ENCODE data around the gene KLHDC9. TPM values are rescaled to one million over a fixed set of nuclear protein-coding genes. Genes with fewer than 3 reads are reported as not detected.

Gene KLHDC9
- total RNA-seq, 2 experiments from 2014 or later, result 0.43 TPM; not detected in 1

DNA sequence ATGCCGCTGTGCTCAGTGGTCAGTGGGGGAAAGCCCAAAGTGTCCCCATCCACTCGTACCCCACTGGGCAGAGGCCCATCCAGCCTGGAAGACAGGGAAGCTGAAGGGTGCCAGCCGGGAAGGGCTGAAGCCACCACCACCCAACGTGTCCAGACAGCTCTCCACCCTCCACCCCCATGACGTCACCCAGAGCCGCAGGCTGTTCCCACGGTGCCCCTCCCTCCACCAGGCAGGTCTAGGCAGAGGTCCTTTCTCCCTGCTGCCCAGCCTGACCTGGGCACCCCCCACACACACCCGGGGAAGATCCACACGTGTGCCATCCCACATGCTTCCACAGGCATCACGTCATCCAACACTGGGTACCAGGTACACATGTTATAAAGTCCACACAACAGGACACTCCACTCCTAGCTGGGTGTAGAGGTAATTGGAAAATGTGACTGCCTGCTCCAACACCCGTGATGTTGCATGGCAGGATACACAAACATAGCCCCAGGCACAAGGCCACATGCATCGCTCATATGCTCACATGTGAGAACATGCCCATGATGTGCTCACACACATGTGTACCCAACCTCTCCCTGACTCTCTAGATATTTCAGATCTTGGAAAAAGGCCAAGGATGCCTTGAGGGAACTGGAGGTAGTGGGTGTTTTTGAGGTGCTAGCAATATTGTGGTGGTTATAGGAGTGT lies 23.3 kb upstream of the KLHDC9 start:
- Mint-ChIP-seq H3K4me3 (no peak overlapping the region), H3K4me1 (ENCODE audit: low read depth) (peaks cover 24% of the 10 kb centered on the region), H3K27me3 (no peaks in the 10 kb centered on the region), H3K27ac (no peak overlapping the region), H3K36me3 (ENCODE audit: low read depth) (no peaks in the 10 kb centered on the region), H3K9me3 (no peaks in the 10 kb centered on the region)
- TF ChIP-seq, protein P1, sequence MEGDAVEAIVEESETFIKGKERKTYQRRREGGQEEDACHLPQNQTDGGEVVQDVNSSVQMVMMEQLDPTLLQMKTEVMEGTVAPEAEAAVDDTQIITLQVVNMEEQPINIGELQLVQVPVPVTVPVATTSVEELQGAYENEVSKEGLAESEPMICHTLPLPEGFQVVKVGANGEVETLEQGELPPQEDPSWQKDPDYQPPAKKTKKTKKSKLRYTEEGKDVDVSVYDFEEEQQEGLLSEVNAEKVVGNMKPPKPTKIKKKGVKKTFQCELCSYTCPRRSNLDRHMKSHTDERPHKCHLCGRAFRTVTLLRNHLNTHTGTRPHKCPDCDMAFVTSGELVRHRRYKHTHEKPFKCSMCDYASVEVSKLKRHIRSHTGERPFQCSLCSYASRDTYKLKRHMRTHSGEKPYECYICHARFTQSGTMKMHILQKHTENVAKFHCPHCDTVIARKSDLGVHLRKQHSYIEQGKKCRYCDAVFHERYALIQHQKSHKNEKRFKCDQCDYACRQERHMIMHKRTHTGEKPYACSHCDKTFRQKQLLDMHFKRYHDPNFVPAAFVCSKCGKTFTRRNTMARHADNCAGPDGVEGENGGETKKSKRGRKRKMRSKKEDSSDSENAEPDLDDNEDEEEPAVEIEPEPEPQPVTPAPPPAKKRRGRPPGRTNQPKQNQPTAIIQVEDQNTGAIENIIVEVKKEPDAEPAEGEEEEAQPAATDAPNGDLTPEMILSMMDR (IDR thresholded peaks at IDR 0.05), result no peak
- ChIA-PET POLR2A (interaction anchor here (1.0 to 1.5 kb wide), 3 partner anchors 18 to 58 kb away, joined by 3 to 5 read pairs (median 4); partner anchors contain the start of gene DEDD), CTCF (interaction anchor here (1.5 to 11.1 kb wide), 2 partner anchors 22 to 77 kb away, joined by 4 to 200 read pairs; partner anchors contain the start of gene KLHDC9)
- intact Hi-C loops (cut with micrococcal nuclease), result no loop called here
- no peak for DNase-seq
- ATAC-seq, result no peak

DNA sequence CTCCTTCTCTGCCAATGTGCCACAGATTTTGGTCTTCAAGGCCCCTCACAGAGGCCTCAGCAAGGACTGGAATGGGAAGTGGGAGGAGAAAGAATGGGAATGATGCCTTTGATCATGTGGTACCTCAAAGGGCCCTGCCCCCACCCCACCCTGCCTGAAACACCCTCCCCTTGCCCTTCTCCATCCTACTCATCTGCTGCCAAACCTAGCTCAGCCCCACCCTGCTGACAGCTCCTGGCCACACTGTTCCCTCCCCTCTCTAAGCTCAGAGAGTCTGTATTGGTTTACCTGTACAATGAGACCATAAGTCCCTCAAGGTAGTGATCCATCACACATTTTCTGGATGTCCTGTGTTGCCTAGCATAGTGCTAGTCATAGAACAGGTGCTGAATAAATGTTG lies 21.8 kb upstream of the KLHDC9 start:
- ChIA-PET POLR2A (interaction anchor here (0.6 to 1.3 kb wide), 2 partner anchors 22 to 54 kb away, joined by 3 to 4 read pairs; partner anchors contain the start of gene KLHDC9), CTCF (interaction anchor here (0.9 to 1.7 kb wide), 3 partner anchors 21 to 79 kb away, joined by 3 to 6 read pairs (median 4); no protein-coding TSS in a partner anchor)
- TF ChIP-seq, protein P1 (IDR thresholded peaks at IDR 0.05), result no peak
- intact Hi-C loops (cut with micrococcal nuclease), result no loop called here
- H3K4me3 Mint-ChIP-seq, result no peak overlapping the region
- DNase-seq, result no peak
- no peak overlapping the region for H3K27ac Mint-ChIP-seq
- no peak for ATAC-seq
- H3K4me1 Mint-ChIP-seq (ENCODE audit: low read depth), result peaks cover 10% of the 10 kb centered on the region
- H3K36me3 Mint-ChIP-seq (ENCODE audit: low read depth), result no peaks in the 10 kb centered on the region
- H3K27me3 Mint-ChIP-seq, result no peaks in the 10 kb centered on the region
- no peaks in the 10 kb centered on the region for H3K9me3 Mint-ChIP-seq

DNA sequence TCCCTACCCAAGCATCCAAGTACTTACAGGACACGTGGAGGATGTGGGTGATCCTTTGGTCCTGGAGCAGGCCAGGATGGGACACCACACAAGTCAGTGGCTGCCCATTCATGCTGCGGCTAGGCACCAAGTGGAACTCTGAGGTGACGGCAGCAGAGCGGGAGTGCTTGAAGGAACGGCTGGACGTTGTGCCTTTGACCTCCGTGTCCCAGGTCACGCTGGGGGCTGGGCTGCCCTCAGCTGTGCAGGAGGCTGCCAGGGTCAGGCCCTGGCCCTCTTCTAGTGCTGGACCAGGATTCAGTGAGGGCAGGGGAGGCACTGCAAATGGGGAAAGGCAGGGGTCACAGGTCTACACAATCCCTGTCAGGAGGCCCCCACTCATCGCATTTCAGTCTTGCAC lies 20.7 kb upstream of the KLHDC9 start:
- no peak for DNase-seq
- Mint-ChIP-seq H3K36me3 (ENCODE audit: low read depth) (no peaks in the 10 kb centered on the region), H3K4me3 (no peak overlapping the region), H3K4me1 (ENCODE audit: low read depth) (peaks cover 3% of the 10 kb centered on the region), H3K27ac (no peak overlapping the region), H3K27me3 (no peaks in the 10 kb centered on the region), H3K9me3 (no peaks in the 10 kb centered on the region)
- CTCF ChIA-PET, result interaction anchor here (1.6 to 1.7 kb wide), 2 partner anchors 9 to 20 kb away, joined by 3 to 6 read pairs; no protein-coding TSS in a partner anchor
- ATAC-seq, result no peak
- intact Hi-C loops (cut with micrococcal nuclease), result no loop called here
- POLR2A ChIA-PET, result interaction anchor here (1.3 kb wide), 1 partner anchor 21 kb away, joined by 3 read pairs; the partner anchor contains the start of gene KLHDC9
- TF ChIP-seq, protein P1 (IDR thresholded peaks at IDR 0.05), result no peak

DNA sequence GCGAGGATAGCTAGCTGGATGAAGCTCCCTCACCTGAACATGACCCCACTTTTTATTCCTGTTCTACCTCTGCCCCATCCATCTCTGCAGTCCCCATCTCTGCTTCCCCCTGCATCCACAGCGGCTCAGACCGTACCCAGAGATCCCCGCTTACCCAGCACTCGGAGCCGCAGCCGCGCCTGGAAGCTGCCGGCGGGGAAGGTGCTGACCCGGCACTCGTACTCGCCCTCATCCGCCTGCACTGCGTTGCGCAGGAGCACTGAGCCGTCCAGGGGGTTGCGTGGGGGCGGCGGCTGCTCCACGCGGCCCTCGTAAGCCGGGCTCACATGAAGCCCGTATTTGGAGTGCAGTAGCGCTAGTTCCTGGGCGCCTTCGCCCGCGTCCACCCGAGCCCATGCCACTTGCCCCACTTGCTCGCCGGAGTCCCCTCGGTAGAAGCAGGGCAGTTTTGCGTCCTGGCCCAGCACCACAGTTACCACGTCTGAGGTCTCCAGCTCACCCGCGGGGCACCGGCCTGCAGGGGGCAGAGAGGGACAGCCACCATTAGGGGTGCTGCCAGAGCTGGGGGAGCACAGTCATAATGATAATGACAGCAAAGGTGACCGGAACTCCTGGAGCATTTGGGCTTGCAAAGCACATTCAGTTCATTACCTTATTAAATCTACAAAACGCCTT lies 18.6 kb upstream of the KLHDC9 start:
- TF ChIP-seq, protein P1 (IDR thresholded peaks at IDR 0.05), result no peak
- no peaks in the 10 kb centered on the region for H3K27me3 Mint-ChIP-seq
- H3K4me3 Mint-ChIP-seq, result no peak overlapping the region
- H3K9me3 Mint-ChIP-seq, result no peaks in the 10 kb centered on the region
- no peak for ATAC-seq
- H3K27ac Mint-ChIP-seq, result no peak overlapping the region
- ChIA-PET POLR2A (interaction anchor here (0.5 to 1.7 kb wide), 3 partner anchors 9 to 20 kb away, joined by 3 to 4 read pairs (median 4); no protein-coding TSS in a partner anchor), CTCF (interaction anchor here (0.8 to 1.4 kb wide), 2 partner anchors 18 to 21 kb away, joined by 3 to 12 read pairs; partner anchors contain the start of gene KLHDC9)
- H3K36me3 Mint-ChIP-seq (ENCODE audit: low read depth), result no peaks in the 10 kb centered on the region
- intact Hi-C loops (cut with micrococcal nuclease), result no loop called here
- no peak for DNase-seq
- no peaks in the 10 kb centered on the region for H3K4me1 Mint-ChIP-seq (ENCODE audit: low read depth)
